ENCODE measurements around the gene SRSF5. TPM values are rescaled to one million over a fixed set of nuclear protein-coding genes. Genes with fewer than 3 reads are reported as not detected.

Gene SRSF5
- total and polyA plus RNA-seq, 3 experiments from 2014 or later = 291 to 1,226 (median 307) TPM

DNA sequence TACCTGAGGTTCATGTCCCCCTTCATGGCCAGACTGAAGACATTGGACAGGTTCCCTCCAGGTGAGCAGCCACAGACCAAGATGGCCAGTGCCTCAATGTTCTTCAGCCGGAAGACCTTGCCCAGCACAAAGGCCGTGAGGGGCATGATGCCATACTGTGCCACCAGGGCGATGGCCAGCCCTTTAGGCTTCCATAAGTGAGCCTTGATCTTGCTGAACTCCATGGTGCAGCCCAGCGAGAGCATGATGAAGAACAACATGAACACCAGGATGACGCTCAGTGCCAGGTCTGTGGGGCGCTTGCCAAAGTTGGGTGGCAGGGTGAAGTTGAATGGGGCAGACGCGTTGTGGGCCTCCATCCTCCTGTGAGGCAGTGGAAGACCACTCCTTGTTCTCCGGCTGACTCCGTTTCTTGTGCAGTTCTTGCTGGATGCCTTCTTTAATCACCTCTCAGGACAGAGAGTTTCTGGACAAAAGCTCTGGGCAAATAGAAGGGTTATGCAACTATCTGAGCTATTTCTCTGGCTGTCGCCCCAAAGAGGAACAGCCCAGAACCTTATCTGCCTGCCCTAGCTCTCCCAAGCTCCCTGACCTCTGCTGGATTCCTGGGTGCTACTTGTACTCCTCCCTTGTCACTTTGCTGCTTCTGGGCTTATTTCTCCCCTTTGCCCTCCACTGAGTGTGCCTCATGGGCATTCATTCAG is 30.0 kb downstream of the SRSF5 start, which contains the start of gene SLC10A1:
Gene SLC10A1, minus strand, starts transcription at position 445 of the 704 bp plus-strand sequence. Its CDS starts 86 bp downstream, at position 359.
- Mint-ChIP-seq H3K27me3 (peaks cover 5 to 16% of the 10 kb centered on the region in 2 donors), H3K4me1 (no peaks in the 10 kb centered on the region), H3K4me3 (no peak within 1 kb of the TSS), H3K9me3 (peaks cover 0 to 7% (median 2%) of the 10 kb centered on the region in 5 donors), H3K27ac (no peak within 1 kb of the TSS), H3K36me3 (peaks cover 0 to 20% (median 0%) of the 10 kb centered on the region in 3 donors)
- Histone ChIP-seq H3K27me3 (ENCODE audit: insufficient read depth, low read length, poor library complexity, severe bottlenecking) (no peaks in the 10 kb centered on the region), H3K27ac (ENCODE audit: low read depth, low read length) (no peak within 1 kb of the TSS), H3K36me3 (ENCODE audit: insufficient read depth, low read length) (no peaks in the 10 kb centered on the region), H3K4me1 (ENCODE audit: insufficient read depth, low read length) (no peaks in the 10 kb centered on the region), H3K4me3 (ENCODE audit: low read length) (no peak within 1 kb of the TSS), H3K9me3 (ENCODE audit: low read length) (no peaks in the 10 kb centered on the region)
- ChIA-PET CTCF (no interaction called here), POLR2A (no interaction called here)
- DNase-seq = no peak

DNA sequence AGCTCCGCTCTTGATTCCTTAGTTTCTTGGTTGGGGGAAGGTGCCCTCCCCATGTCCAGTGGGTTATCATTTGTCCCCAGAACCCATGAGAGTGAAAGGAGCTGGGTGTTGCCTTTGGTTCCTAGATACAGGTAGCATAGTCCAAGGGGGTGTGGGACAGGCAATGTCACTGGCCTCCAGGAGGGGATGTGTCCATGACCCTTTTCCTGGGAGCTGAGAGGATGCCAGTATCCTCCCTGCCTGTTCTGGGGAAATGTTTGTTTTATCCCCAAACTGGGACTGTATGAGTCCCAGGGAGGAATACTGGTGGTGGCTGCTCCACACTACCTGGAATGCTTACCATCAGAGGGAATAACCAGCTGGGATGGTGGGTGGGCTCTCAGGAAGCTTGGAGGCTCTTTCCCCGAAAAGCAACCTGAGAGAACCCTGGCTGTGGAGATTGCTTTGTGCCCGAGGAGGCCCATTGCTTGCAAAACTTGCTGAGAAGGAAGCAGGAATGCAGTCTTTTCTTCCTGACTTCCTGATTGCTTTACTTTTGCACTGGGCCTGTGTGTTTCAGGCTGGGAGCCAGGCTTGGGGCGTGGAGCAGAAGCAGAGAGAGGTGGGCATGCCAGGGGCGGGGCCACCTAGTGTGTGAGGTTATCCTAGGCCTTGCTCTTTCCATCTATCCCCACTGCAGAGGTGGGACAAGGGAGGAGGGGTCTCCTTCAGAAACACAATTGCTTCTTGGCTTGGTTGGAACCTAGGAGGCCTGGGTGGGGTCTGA is 30.8 kb downstream of the SRSF5 start:
- Mint-ChIP-seq H3K4me1 (no peaks in the 10 kb centered on the region), H3K9me3 (peaks cover 0 to 7% (median 2%) of the 10 kb centered on the region in 5 donors), H3K4me3 (no peak overlapping the region), H3K27ac (no peak overlapping the region), H3K36me3 (peaks cover 0 to 20% (median 0%) of the 10 kb centered on the region in 3 donors), H3K27me3 (peaks cover 7 to 16% of the 10 kb centered on the region in 2 donors)
- H3K27me3 ChIP-seq (ENCODE audit: insufficient read depth, low read length, poor library complexity, severe bottlenecking) = no peaks in the 10 kb centered on the region
- H3K36me3 ChIP-seq (ENCODE audit: insufficient read depth, low read length) = no peaks in the 10 kb centered on the region
- no peak overlapping the region for H3K27ac ChIP-seq (ENCODE audit: low read depth, low read length)
- H3K4me1 ChIP-seq (ENCODE audit: insufficient read depth, low read length) = no peaks in the 10 kb centered on the region
- ChIA-PET CTCF (no interaction called here), POLR2A (no interaction called here)
- no peak for DNase-seq
- H3K4me3 ChIP-seq (ENCODE audit: low read length) = no peak overlapping the region
- H3K9me3 ChIP-seq (ENCODE audit: low read length) = no peaks in the 10 kb centered on the region

DNA sequence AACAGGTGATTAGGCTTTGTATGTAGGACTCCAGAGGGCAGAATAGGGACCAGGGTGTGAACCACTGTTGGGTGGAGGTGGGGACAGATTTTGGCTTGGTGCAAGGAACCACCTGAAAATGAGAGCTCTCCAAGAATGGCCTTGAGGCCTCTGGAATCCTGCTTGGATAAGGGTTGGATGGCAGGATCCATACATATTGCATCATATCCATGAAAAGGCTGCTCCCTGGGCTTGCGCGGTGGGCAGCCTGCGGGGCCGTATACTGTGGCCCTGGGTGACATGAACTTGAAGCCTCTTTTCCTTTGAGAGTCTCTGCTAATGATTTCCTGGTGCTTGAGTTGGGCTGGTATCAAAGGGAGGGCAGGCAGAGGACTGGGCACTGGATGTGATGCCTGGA is 31.4 kb downstream of the SRSF5 start:
- Histone ChIP-seq H3K4me1 (ENCODE audit: insufficient read depth, low read length) (no peaks in the 10 kb centered on the region), H3K27ac (ENCODE audit: low read depth, low read length) (no peak overlapping the region), H3K36me3 (ENCODE audit: insufficient read depth, low read length) (no peaks in the 10 kb centered on the region), H3K9me3 (ENCODE audit: low read length) (no peaks in the 10 kb centered on the region), H3K27me3 (ENCODE audit: insufficient read depth, low read length, poor library complexity, severe bottlenecking) (no peaks in the 10 kb centered on the region), H3K4me3 (ENCODE audit: low read length) (no peak overlapping the region)
- Mint-ChIP-seq H3K27ac (no peak overlapping the region), H3K27me3 (peaks cover 7 to 16% of the 10 kb centered on the region in 2 donors), H3K4me1 (no peaks in the 10 kb centered on the region), H3K9me3 (peaks cover 0 to 7% (median 2%) of the 10 kb centered on the region in 5 donors), H3K36me3 (peaks cover 0 to 20% (median 0%) of the 10 kb centered on the region in 3 donors), H3K4me3 (no peak overlapping the region)
- no peak for DNase-seq
- ChIA-PET CTCF (no interaction called here), POLR2A (no interaction called here)

DNA sequence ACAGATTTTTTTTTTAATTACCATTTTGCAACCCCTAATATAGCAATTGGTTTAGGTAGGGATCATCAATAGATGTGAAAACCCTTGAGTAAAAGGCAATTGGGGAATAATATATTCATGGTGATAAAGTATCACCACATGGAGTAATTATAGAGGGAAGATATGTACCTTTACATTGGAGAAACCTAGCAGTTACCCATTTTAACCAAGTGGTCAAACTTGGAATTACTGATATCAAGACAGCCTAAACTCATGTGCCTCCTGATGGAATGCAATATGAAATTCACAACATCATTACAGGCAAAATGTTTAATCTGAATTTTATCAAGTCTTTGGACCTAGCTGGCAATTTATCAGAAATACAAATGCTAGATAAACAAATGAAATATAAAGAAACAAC is 36.8 kb downstream of the SRSF5 start:
- Mint-ChIP-seq H3K4me3 (no peak overlapping the region), H3K27ac (no peak overlapping the region), H3K4me1 (no peaks in the 10 kb centered on the region), H3K27me3 (peaks cover 4 to 18% of the 10 kb centered on the region in 2 donors), H3K36me3 (peaks cover 0 to 20% (median 0%) of the 10 kb centered on the region in 3 donors), H3K9me3 (peaks cover 0 to 7% (median 0%) of the 10 kb centered on the region in 5 donors)
- H3K27ac ChIP-seq (ENCODE audit: low read depth, low read length) = no peak overlapping the region
- H3K27me3 ChIP-seq (ENCODE audit: insufficient read depth, low read length, poor library complexity, severe bottlenecking) = no peaks in the 10 kb centered on the region
- no peaks in the 10 kb centered on the region for H3K4me1 ChIP-seq (ENCODE audit: insufficient read depth, low read length)
- no peaks in the 10 kb centered on the region for H3K36me3 ChIP-seq (ENCODE audit: insufficient read depth, low read length)
- ChIA-PET CTCF (no interaction called here), POLR2A (no interaction called here)
- no peaks in the 10 kb centered on the region for H3K9me3 ChIP-seq (ENCODE audit: low read length)
- no peak for DNase-seq
- H3K4me3 ChIP-seq (ENCODE audit: low read length) = no peak overlapping the region

DNA sequence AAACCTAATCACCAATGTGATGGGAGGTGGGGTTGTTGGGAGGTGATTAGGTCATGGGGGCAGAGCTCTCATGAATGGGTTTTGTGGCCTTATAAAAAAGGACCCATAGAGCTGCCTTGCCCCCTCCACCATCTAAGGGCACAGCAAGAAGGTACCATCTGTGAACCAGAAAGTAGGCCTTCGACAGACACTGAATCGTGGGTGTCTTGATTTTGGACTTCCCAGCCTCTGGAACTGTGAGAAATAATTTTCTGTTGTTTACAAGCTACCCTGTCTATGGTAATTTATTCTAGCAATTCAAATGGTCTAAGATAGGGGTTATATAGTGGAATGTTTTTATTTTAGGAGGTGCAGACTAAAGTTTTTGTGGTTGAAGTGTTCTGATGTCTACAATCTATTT is 38.0 kb downstream of the SRSF5 start:
- peaks cover 0 to 7% (median 0%) of the 10 kb centered on the region in 5 donors for H3K9me3 Mint-ChIP-seq

DNA sequence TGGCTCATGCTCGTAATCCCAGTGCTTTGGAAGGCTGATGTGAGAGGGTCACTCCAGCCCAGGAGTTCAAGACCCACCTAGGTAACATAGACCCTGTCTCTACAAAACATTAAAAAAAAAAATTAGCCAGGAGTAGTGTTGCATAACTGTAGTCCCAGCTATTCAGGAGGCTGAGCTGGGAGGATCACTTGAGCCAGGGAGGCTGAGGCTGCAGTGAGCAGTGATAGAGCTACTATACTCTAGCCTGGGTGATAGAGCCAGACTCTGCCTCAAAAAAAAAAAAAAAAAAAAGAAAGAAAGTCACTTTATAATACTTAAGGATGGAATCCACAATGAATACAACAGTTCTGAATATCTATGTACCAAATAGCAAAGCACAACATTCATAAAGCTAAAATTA is 40.2 kb downstream of the SRSF5 start:
- Mint-ChIP-seq H3K9me3 (no peaks in the 10 kb centered on the region), H3K36me3 (no peaks in the 10 kb centered on the region), H3K27me3 (peaks cover 7% of the 10 kb centered on the region in 2 donors), H3K27ac (no peak overlapping the region), H3K4me1 (no peaks in the 10 kb centered on the region), H3K4me3 (no peak overlapping the region)
- Histone ChIP-seq H3K27ac (ENCODE audit: low read depth, low read length) (no peak overlapping the region), H3K27me3 (ENCODE audit: insufficient read depth, low read length, poor library complexity, severe bottlenecking) (no peaks in the 10 kb centered on the region), H3K9me3 (ENCODE audit: low read length) (no peaks in the 10 kb centered on the region), H3K4me1 (ENCODE audit: insufficient read depth, low read length) (no peaks in the 10 kb centered on the region), H3K36me3 (ENCODE audit: insufficient read depth, low read length) (no peaks in the 10 kb centered on the region), H3K4me3 (ENCODE audit: low read length) (no peak overlapping the region)
- ChIA-PET CTCF (no interaction called here), POLR2A (no interaction called here)
- no peak for DNase-seq

More for the DNA sequence above, 38.0 kb downstream of the SRSF5 start:
- peaks cover 0 to 17% (median 0%) of the 10 kb centered on the region in 3 donors for H3K36me3 Mint-ChIP-seq
- ChIA-PET POLR2A (interaction anchor here (0.6 kb wide), 1 partner anchor 17 kb away, joined by 7 read pairs; no protein-coding TSS in a partner anchor), CTCF (no interaction called here)
- no peak overlapping the region for H3K27ac ChIP-seq (ENCODE audit: low read depth, low read length)
- H3K27me3 Mint-ChIP-seq = peaks cover 2 to 20% of the 10 kb centered on the region in 2 donors
- no peak for DNase-seq
- H3K4me3 Mint-ChIP-seq = no peak overlapping the region
- H3K4me1 ChIP-seq (ENCODE audit: insufficient read depth, low read length) = no peaks in the 10 kb centered on the region
- H3K4me1 Mint-ChIP-seq = no peaks in the 10 kb centered on the region
- no peak overlapping the region for H3K4me3 ChIP-seq (ENCODE audit: low read length)
- H3K9me3 ChIP-seq (ENCODE audit: low read length) = no peaks in the 10 kb centered on the region
- H3K27ac Mint-ChIP-seq = no peak overlapping the region
- no peaks in the 10 kb centered on the region for H3K27me3 ChIP-seq (ENCODE audit: insufficient read depth, low read length, poor library complexity, severe bottlenecking)
- no peaks in the 10 kb centered on the region for H3K36me3 ChIP-seq (ENCODE audit: insufficient read depth, low read length)

DNA sequence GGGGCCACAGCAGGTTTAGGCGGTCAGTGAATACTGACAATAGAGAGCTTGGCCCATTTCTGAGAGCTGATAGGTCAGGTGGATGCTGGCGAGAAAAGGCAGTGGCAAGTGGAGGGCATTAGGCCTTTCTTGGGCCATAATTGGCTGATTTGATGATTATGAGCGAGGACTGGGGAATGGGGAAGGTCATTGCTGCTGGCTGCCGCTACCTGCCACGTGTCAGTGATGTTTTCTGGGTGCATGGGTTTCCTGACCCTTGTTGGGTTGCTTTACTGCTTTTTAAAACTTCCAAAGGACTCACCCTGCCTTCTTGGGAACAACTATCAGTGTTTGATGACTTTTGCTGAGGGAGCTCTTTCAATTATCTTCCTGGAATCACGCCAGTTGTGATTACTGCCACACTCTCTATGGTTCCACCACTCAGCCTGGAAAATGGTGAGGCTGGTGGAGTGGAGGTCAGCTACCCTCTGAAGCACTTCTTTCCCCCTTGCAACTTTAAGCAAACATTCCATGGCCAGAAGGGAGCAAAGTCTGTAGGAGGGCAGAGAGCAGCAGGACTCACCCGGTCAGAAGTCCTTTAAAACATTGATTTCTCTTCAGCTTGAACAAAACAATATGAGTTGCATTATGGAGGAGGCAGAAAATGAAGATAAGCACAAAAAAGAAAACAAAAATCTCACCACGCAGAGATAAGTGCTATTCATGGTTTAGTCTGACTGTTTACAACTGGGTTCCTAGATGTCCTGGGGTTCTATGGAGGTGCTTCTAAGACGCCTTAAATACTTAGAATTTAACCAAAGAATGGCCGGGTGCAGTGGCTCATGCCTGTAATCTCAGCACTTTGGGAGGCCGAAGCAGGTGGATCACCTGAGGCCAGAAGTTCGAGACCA is 42.2 kb downstream of the SRSF5 start:
- Histone ChIP-seq H3K36me3 (ENCODE audit: insufficient read depth, low read length) (no peaks in the 10 kb centered on the region), H3K27me3 (ENCODE audit: insufficient read depth, low read length, poor library complexity, severe bottlenecking) (no peaks in the 10 kb centered on the region), H3K4me1 (ENCODE audit: insufficient read depth, low read length) (no peaks in the 10 kb centered on the region), H3K4me3 (ENCODE audit: low read length) (no peak overlapping the region), H3K9me3 (ENCODE audit: low read length) (no peaks in the 10 kb centered on the region), H3K27ac (ENCODE audit: low read depth, low read length) (no peak overlapping the region)
- Mint-ChIP-seq H3K27ac (no peak overlapping the region), H3K4me3 (no peak overlapping the region), H3K36me3 (no peaks in the 10 kb centered on the region), H3K9me3 (no peaks in the 10 kb centered on the region), H3K4me1 (no peaks in the 10 kb centered on the region), H3K27me3 (peaks cover 8 to 11% of the 10 kb centered on the region in 2 donors)
- ChIA-PET POLR2A (no interaction called here), CTCF (interaction anchor here (1.5 kb wide), 1 partner anchor 9 kb away, joined by 7 read pairs; no protein-coding TSS in a partner anchor)
- no peak for DNase-seq
